Stimulated activated CD4-positive, alpha-beta T cell treated with anti-CD3 and anti-CD28 coated beads, Interleukin-15, amount 100 ng/mL, for 1 hour (primary cell): Measurements from ENCODE around the gene ABCB9.
A peak's percentile ranks its signal among the peaks of the same experiment; 100 is the strongest.

Experiments
- DNase-seq, 2 donors: peaks; one replicate each; pipeline ENCODE4 v3.0.0-alpha.2; 2020; ENCODE audit warnings: low read depth in 1 of 2, low spot score in 1 of 2

ABCB9 gene

DNA sequence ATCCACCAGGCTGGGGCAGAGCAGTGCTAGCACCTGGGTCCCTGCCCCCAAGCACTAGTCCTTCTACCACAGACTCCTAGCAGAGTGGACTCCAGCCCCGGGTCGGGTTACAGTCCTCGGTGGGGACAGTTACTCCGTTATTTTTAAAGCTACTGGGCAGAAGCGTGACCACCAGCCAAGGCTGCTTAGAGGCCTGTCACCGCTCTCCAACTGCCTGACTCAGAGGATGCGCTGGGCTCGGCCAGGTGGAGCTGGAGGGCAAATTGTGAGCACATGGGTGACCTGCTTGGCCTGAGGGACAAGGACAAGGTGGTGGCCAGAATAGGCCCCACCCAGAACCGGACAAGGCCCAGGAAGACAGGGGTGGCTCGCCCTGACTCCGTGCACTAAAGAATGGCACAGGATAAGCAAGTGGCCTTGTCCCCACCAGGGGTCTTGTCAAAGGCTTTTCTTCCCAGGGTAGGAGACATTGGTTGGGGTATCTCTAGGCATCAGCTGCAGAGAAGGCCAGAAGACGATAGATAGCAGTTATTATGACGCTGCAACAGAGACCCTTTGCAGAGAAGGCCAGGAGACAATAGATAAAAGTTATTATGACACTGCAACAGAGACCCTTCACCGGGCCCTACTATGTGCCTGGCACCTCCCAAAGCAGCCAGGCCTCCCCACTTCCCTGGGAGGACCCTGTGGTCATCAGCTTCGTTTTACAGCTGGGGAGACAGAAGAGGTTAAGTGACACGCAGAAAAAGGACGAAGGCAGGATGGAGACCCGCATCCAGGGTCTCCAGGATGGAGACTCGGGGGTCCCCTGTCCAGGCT is 1.6 kb downstream of the ABCB9 start:
- DNase-seq, result no peak

GRCh38 chr12:122963941-122964265 is 2.4 kb downstream of the ABCB9 start:
- DNase-seq, result no peak

GRCh38 chr12:122961531-122962329 is 4.5 kb downstream of the ABCB9 start:
- no peak for DNase-seq

- no peak for DNase-seq
Observed at GRCh38 chr12:122960193-122960569, 6.1 kb downstream of the ABCB9 start.

GRCh38 chr12:122959566-122960192 is 6.6 kb downstream of the ABCB9 start:
- DNase-seq, result no peak

- DNase-seq, result no peak
Observed at GRCh38 chr12:122958198-122958888, 7.9 kb downstream of the ABCB9 start.

GRCh38 chr12:122956035-122956434 is 10.2 kb downstream of the ABCB9 start:
- DNase-seq, result no peak

GRCh38 chr12:122955156-122955555 is 11.1 kb downstream of the ABCB9 start:
- DNase-seq, result no peak

DNA sequence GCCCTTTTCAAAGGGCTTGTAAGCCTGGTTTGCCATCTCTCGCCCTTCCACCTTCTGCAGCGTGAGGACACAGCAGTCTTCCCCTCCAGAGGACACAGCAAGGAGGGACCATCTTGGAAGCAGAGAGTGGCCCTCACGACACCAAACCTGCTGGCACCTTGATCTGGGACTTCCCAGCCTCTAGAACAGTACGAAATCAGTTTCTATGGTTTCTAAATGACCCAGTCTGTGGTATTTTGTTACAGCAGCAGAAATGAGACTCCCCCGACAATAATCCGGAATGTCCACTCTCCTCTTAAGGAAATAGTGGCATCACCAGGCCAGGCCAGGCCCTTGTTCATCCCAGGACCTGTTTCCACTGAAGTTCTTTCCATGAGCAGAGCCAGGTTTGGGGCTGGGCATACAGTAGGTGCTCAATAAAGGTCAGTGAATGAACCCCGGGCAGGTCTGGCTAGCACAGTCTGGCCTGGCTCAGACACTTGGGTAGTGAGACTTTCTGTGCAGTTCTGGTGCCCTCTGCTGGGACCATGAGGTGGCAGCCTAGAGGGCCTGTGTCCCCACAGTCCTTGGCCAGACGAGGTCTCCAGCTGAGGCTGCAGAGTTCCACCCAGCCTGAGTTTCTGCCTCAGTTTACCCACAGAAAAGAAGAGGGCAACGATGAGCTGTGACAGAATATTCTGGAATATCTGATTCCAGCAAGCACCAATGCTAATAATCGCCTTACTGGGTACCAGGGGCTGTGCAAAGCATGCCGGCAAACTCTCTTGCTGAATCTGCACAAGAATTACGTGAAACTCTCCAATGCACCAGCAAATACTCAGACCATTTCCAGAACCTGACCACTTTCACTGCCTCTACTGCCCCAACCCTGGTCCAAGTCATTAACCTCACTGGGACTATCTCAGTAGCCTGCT is 14.0 kb downstream of the ABCB9 start:
- peak; percentile 54 to 60 for DNase-seq

- no peak for DNase-seq
Observed at GRCh38 chr12:122951406-122951805, 14.9 kb downstream of the ABCB9 start.

DNA sequence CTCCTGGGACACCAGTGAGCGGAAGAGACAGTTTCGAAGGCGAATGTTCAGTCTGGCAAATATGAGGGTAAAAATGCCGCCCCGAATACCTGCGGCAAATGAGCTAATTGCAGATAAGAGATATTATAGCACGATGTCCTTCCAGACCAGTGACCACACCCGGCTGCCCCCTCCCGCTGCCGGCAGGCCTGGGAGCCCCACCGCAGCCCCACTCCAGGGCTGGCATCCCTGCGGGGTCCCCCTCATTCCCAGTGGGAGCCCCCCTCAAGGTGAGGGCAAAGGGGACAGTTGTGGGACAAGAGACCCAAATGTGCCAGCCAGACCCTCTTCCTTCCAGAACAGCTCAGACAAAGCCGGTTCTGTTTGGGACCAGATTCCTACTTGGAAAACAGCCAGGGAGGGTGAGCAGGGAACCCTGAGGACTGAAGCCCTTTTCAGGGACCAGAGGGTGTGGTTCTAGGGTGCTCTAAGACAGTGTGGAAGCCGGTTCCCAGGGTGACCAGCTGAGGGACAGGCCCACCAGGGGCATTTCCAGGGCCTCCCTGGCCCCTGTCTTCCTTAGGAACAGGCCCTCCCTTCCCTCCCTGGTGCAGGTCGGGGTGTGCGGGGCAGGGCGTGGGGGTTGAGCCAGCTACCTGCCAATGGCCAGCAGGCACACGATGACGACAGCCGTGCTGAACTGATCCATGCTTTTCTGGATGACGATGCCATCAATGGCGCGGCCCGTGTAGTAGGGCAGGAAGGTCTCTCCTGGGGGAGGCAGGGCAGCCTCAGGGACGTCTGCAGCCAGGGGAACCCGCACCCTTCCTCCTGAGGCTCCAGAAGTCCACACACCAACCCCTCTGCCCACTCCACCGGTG is 16.2 kb downstream of the ABCB9 start:
- DNase-seq, result no peak

DNA sequence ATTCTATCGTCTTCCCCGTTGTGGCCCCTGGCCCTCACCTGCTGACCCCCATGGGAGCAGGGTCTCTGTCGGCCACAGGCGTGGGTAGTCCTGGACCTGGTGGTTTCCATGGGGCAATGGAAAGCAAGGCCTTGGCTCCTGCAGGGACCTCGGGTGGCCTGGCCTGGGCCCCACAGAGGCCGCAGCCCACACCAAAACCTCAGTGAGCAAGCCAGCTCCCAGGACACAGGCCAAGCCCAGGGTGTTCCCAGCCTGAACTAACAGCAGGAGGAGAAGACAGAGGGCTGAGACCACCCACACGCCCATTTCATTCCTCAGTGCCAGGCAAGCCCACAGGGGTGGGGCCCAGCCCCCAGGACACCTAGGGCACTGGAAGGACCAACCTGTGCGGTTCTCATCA is 16.9 kb downstream of the ABCB9 start:
- no peak for DNase-seq

GRCh38 chr12:122948605-122949004 is 17.7 kb downstream of the ABCB9 start:
- no peak for DNase-seq

- DNase-seq, result no peak
Observed at GRCh38 chr12:122947352-122947792, 18.9 kb downstream of the ABCB9 start.

- DNase-seq, result peak; percentile 50 to 60
Observed at GRCh38 chr12:122946690-122947341, 19.4 kb downstream of the ABCB9 start.

GRCh38 chr12:122944605-122945592 is 21.4 kb downstream of the ABCB9 start:
- no peak for DNase-seq

GRCh38 chr12:122943196-122943595 is 23.1 kb downstream of the ABCB9 start:
- no peak for DNase-seq

- DNase-seq, result no peak
Observed at GRCh38 chr12:122942637-122943036, 23.6 kb downstream of the ABCB9 start.
